ENCODE results near the gene DMRTA2.

DNA sequence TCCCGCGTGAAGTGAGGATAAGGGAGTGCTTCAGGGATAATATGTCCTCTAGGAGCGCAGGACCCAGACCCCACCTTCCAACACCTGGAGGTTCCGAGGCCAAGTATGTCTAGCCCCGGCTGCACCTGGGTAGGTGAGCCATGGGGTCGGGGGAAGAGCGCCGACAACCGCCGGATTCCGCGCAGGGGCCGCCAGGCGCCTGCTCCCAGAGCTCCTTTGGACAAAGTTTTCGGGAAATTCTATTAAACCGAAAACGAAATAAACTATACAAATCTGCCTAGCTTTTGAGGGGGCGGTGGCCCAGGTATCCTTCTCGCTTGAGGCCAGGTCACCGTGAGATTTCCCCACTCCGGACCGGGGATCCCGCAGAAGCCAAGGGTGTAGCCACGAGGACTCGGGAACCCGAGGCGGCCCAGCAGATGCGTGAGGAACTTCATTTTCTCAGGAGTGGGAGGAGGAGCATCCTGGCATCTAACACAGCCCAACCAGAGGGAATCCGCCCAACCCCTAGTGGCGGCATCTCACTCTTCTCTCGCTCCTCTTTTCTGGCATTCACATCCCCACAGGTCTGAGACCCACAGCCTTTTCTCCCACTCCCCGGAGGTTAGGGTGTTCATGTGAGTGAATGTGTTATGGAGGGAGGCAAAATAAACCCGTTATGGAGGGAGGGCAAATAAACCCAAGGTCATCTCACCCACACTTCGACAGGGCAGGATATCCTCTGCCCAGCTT lies 2.3 kb upstream of the DMRTA2 start:
- TF ChIP-seq, protein P1, sequence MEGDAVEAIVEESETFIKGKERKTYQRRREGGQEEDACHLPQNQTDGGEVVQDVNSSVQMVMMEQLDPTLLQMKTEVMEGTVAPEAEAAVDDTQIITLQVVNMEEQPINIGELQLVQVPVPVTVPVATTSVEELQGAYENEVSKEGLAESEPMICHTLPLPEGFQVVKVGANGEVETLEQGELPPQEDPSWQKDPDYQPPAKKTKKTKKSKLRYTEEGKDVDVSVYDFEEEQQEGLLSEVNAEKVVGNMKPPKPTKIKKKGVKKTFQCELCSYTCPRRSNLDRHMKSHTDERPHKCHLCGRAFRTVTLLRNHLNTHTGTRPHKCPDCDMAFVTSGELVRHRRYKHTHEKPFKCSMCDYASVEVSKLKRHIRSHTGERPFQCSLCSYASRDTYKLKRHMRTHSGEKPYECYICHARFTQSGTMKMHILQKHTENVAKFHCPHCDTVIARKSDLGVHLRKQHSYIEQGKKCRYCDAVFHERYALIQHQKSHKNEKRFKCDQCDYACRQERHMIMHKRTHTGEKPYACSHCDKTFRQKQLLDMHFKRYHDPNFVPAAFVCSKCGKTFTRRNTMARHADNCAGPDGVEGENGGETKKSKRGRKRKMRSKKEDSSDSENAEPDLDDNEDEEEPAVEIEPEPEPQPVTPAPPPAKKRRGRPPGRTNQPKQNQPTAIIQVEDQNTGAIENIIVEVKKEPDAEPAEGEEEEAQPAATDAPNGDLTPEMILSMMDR (conservative IDR thresholded peaks at IDR 0.05), result no peak
- no peak for TF ChIP-seq ZFX (IDR thresholded peaks at IDR 0.05)

All from C4-2B (cell line).